ENCODE data around the gene DAB2IP. TPM values are rescaled to one million over a fixed set of nuclear protein-coding genes. Genes with fewer than 3 reads are reported as not detected.

DAB2IP gene
- total RNA-seq, 1 donor from 2014 or later = 104 TPM

DNA sequence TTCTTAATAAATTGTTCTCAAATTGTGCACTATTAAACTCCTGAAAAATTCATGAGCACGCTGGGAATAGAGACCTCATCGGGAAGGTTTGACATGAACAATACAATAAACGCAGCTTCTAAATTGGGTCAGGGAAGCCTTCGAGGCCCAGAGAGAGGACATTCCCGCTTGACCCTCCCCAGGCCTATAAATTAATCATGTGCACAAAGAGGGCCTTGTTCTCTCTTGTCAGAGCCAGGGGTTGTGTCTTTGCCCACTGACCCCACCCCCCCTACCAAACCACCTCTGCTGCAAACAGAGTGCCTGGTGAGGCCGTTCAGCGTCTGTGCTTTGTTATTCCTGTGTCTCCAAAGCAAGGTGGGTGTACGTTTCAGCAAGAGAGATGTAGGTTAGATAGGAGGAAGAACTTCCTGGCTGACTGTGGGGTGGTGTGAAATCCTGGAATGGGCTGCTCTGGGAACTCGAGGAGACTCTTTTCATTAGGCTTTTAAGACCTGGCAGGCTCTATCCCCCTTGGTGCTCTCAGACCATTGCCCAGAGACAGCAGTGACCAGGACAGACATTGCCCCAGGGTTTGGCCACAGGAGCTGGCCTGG is 18.2 kb upstream of the DAB2IP start:
- Mint-ChIP-seq H3K9me3 (ENCODE audit: unreplicated experiment) (no peaks in the 10 kb centered on the region), H3K4me1 (ENCODE audit: unreplicated experiment) (peaks cover 20% of the 10 kb centered on the region), H3K27me3 (ENCODE audit: unreplicated experiment) (peaks cover 6% of the 10 kb centered on the region), H3K36me3 (ENCODE audit: low read depth, unreplicated experiment) (no peaks in the 10 kb centered on the region), H3K4me3 (ENCODE audit: unreplicated experiment) (no peak overlapping the region), H3K27ac (ENCODE audit: unreplicated experiment) (no peak overlapping the region)
- no peak for DNase-seq (ENCODE audit: low spot score)
- TF ChIP-seq, protein P1, sequence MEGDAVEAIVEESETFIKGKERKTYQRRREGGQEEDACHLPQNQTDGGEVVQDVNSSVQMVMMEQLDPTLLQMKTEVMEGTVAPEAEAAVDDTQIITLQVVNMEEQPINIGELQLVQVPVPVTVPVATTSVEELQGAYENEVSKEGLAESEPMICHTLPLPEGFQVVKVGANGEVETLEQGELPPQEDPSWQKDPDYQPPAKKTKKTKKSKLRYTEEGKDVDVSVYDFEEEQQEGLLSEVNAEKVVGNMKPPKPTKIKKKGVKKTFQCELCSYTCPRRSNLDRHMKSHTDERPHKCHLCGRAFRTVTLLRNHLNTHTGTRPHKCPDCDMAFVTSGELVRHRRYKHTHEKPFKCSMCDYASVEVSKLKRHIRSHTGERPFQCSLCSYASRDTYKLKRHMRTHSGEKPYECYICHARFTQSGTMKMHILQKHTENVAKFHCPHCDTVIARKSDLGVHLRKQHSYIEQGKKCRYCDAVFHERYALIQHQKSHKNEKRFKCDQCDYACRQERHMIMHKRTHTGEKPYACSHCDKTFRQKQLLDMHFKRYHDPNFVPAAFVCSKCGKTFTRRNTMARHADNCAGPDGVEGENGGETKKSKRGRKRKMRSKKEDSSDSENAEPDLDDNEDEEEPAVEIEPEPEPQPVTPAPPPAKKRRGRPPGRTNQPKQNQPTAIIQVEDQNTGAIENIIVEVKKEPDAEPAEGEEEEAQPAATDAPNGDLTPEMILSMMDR (IDR thresholded peaks at IDR 0.05; ENCODE audit: unreplicated experiment) = no peak

DNA sequence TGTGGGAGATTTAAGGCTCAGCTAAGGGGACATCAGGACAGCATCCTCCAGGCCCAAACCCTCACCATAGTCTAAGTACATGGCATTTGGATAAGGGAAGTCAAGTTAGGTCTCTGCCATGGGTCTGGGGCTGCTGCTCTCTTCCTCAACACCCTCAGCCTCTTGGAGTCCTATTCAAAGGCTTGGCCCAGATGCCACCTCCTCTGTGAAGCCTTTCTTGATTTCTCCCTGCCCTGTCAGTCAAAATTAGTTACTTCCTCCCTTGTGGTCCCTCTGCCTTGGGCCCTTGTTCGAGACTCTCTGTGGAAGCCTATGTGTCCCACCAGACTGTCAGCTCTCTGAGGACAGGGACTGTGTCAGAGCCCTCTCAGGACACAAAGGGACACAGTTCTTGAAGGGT is 17.7 kb upstream of the DAB2IP start:
- TF ChIP-seq, protein P1 (IDR thresholded peaks at IDR 0.05; ENCODE audit: unreplicated experiment) = no peak
- Mint-ChIP-seq H3K27ac (ENCODE audit: unreplicated experiment) (no peak overlapping the region), H3K4me1 (ENCODE audit: unreplicated experiment) (peaks cover 20% of the 10 kb centered on the region), H3K36me3 (ENCODE audit: low read depth, unreplicated experiment) (no peaks in the 10 kb centered on the region), H3K4me3 (ENCODE audit: unreplicated experiment) (no peak overlapping the region), H3K9me3 (ENCODE audit: unreplicated experiment) (no peaks in the 10 kb centered on the region), H3K27me3 (ENCODE audit: unreplicated experiment) (peaks cover 9% of the 10 kb centered on the region)
- DNase-seq (ENCODE audit: low spot score) = no peak

DNA sequence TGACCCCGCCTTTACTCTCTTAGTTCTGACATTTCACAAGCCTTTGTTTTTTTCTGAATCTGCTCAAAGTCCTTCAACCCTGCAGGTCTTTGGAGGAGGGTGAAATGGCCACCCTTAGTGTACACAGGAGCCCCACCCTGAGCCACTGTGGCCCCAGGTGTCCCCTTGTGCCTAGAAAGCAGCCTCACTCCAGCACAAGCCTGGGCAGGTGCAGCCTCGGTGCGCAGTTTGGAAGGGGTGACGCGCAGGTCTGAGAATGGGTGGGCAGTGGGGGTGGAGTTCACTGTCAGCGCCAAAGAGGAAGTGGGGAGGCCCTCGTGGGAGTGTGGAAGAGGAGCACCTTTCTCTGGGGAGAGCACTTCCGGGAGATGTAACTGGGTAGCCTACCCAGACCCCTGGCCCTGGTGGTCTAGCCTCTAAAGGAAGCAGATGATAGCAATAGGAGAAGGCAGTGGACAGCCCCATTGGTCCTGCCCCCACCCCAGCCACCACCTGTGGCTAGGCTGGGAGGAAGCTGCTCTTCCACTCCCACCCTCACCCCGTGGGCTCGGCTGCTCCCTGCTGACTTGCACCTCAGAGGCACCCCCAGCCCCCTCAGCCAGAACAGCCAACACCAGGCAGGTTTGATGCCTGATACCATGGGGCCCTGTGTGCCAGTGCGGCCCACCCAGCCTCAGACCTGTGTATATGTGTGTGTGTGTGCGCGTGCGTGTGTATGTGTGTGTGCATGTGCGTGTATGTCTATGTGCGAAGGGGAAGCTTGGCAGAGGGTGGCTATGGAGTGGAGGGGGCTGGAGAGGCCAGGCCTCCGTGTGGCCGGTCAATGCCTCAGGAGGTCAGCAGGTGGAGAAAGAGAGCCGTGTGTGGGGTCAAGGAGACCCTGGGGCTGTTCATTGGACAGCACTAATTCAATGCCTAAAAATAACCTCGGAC is 16.8 kb upstream of the DAB2IP start:
- no peak overlapping the region for H3K4me3 Mint-ChIP-seq (ENCODE audit: unreplicated experiment)
- H3K36me3 Mint-ChIP-seq (ENCODE audit: low read depth, unreplicated experiment) = no peaks in the 10 kb centered on the region
- H3K9me3 Mint-ChIP-seq (ENCODE audit: unreplicated experiment) = no peaks in the 10 kb centered on the region
- DNase-seq (ENCODE audit: low spot score) = peak; percentile 73
- peaks cover 9% of the 10 kb centered on the region for H3K27me3 Mint-ChIP-seq (ENCODE audit: unreplicated experiment)
- TF ChIP-seq, protein P1 (IDR thresholded peaks at IDR 0.05; ENCODE audit: unreplicated experiment) = peak; percentile 39
- peak overlapping the region; percentile 85 for H3K27ac Mint-ChIP-seq (ENCODE audit: unreplicated experiment)
- H3K4me1 Mint-ChIP-seq (ENCODE audit: unreplicated experiment) = peaks cover 20% of the 10 kb centered on the region

DNA sequence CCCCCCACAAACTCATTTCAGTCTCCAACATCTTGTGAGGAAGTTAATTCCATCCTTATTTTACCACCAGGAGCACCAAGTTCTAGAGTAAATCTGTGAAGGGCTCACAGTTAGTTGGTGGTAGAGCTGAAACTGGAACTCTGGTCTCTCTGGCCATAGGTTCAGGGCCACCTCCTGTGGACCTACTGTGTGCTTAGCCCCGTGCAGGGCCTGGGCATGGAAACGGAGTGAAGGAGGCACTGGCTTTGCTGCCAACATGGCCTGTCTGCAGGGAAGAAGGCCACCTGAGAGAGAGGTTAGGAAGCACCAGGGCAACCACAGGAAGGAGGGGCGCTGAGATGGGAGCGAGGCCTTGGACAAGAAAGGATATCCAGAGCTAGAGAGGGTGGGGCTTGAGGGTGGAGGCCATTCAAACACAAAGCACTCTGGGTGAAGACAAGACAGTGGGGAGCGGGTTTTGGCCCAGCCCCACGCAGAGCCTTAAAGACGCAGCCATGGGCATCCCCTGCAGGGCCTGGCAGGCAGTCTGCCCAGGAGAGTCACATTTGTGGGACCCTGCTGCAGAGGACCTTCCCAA is 16.0 kb upstream of the DAB2IP start:
- no peaks in the 10 kb centered on the region for H3K9me3 Mint-ChIP-seq (ENCODE audit: unreplicated experiment)
- no peak for DNase-seq (ENCODE audit: low spot score)
- H3K4me1 Mint-ChIP-seq (ENCODE audit: unreplicated experiment) = peaks cover 22% of the 10 kb centered on the region
- TF ChIP-seq, protein P1 (IDR thresholded peaks at IDR 0.05; ENCODE audit: unreplicated experiment) = no peak
- H3K27ac Mint-ChIP-seq (ENCODE audit: unreplicated experiment) = peak overlapping the region; percentile 85
- no peak overlapping the region for H3K4me3 Mint-ChIP-seq (ENCODE audit: unreplicated experiment)
- H3K36me3 Mint-ChIP-seq (ENCODE audit: low read depth, unreplicated experiment) = no peaks in the 10 kb centered on the region
- peaks cover 9% of the 10 kb centered on the region for H3K27me3 Mint-ChIP-seq (ENCODE audit: unreplicated experiment)

Measured in endothelial cell (in vitro differentiated cells).